Erythroblast (primary cell): Measurements from ENCODE around the gene MED12L.

Source experiments
- GATA1 ChIP-seq: IDR thresholded peaks from 2 replicates; pipeline ENCODE4 v1.6.1; 2011; ENCODE audit warnings: low read depth, mild to moderate bottlenecking, control low read depth, low read length, moderate library complexity
- POLR2A ChIP-seq: IDR thresholded peaks from 2 replicates; pipeline ENCODE4 v1.6.1; 2011; ENCODE audit warnings: mild to moderate bottlenecking, low read length

DNA sequence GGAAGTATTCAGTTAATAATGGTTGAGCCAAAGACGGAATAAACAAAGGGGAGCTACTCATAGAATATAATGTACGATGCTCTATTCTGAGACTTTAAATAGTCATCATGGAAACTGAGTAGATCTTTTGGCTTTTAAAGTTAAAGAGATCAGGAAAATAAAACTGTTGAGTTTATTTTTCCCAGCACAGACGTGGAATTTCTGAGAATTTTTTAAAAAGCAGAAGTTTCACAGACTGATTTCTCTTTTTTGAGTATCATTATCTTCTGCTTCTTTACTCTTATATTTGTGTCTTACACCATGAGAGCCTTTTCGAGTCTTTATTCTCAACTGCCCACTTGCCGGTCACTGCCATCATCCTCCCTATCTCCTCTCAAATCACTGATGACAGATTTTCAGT, 179.7 kb downstream of the MED12L start:
- TF ChIP-seq POLR2A = no peak
- TF ChIP-seq GATA1 = no peak
